ENCODE data around the gene ALOXE3. TPM values are rescaled to one million over a fixed set of nuclear protein-coding genes. Genes with fewer than 3 reads are reported as not detected.

Gene ALOXE3
- total RNA-seq, 1 donor from 2014 or later: not detected

GRCh38 chr17:8053600-8053999, 64.7 kb downstream of the ALOXE3 start:
- Mint-ChIP-seq H3K4me1 (ENCODE audit: unreplicated experiment) (peaks cover 8% of the 10 kb centered on the region), H3K9me3 (ENCODE audit: unreplicated experiment) (no peaks in the 10 kb centered on the region), H3K36me3 (ENCODE audit: unreplicated experiment) (no peaks in the 10 kb centered on the region), H3K27ac (ENCODE audit: unreplicated experiment) (no peak overlapping the region), H3K4me3 (ENCODE audit: unreplicated experiment) (no peak overlapping the region), H3K27me3 (ENCODE audit: unreplicated experiment) (peaks cover 36% of the 10 kb centered on the region)
- TF ChIP-seq CTCF (IDR thresholded peaks at IDR 0.05): no peak
- no peak for DNase-seq (ENCODE audit: extremely low spot score, unreplicated experiment)

- Mint-ChIP-seq H3K36me3 (ENCODE audit: unreplicated experiment) (no peaks in the 10 kb centered on the region), H3K9me3 (ENCODE audit: unreplicated experiment) (no peaks in the 10 kb centered on the region), H3K27ac (ENCODE audit: unreplicated experiment) (no peak overlapping the region), H3K4me1 (ENCODE audit: unreplicated experiment) (peaks cover 8% of the 10 kb centered on the region), H3K4me3 (ENCODE audit: unreplicated experiment) (no peak overlapping the region), H3K27me3 (ENCODE audit: unreplicated experiment) (peaks cover 35% of the 10 kb centered on the region)
- no peak for DNase-seq (ENCODE audit: extremely low spot score, unreplicated experiment)
- TF ChIP-seq CTCF (IDR thresholded peaks at IDR 0.05): no peak
These were observed 65.8 kb downstream of the ALOXE3 start for GRCh38 chr17:8052256-8053252.

GRCh38 chr17:8051831-8052230, 66.5 kb downstream of the ALOXE3 start:
- DNase-seq (ENCODE audit: extremely low spot score, unreplicated experiment): no peak
- Mint-ChIP-seq H3K27me3 (ENCODE audit: unreplicated experiment) (peaks cover 34% of the 10 kb centered on the region), H3K27ac (ENCODE audit: unreplicated experiment) (no peak overlapping the region), H3K36me3 (ENCODE audit: unreplicated experiment) (no peaks in the 10 kb centered on the region), H3K9me3 (ENCODE audit: unreplicated experiment) (no peaks in the 10 kb centered on the region), H3K4me3 (ENCODE audit: unreplicated experiment) (no peak overlapping the region), H3K4me1 (ENCODE audit: unreplicated experiment) (peaks cover 7% of the 10 kb centered on the region)
- TF ChIP-seq CTCF (IDR thresholded peaks at IDR 0.05): no peak

GRCh38 chr17:8048736-8049135, 69.6 kb downstream of the ALOXE3 start:
- Mint-ChIP-seq H3K4me3 (ENCODE audit: unreplicated experiment) (no peak overlapping the region), H3K27ac (ENCODE audit: unreplicated experiment) (no peak overlapping the region)
- TF ChIP-seq CTCF (IDR thresholded peaks at IDR 0.05): no peak

GRCh38 chr17:8048236-8048635, 70.1 kb downstream of the ALOXE3 start:
- Mint-ChIP-seq H3K4me1 (ENCODE audit: unreplicated experiment) (no peaks in the 10 kb centered on the region), H3K27me3 (ENCODE audit: unreplicated experiment) (peaks cover 34% of the 10 kb centered on the region), H3K4me3 (ENCODE audit: unreplicated experiment) (no peak overlapping the region), H3K27ac (ENCODE audit: unreplicated experiment) (no peak overlapping the region), H3K36me3 (ENCODE audit: unreplicated experiment) (no peaks in the 10 kb centered on the region), H3K9me3 (ENCODE audit: unreplicated experiment) (no peaks in the 10 kb centered on the region)
- no peak for DNase-seq (ENCODE audit: extremely low spot score, unreplicated experiment)
- no peak for TF ChIP-seq CTCF (IDR thresholded peaks at IDR 0.05)

More at GRCh38 chr17:8048736-8049135, 69.6 kb downstream of the ALOXE3 start:
- Mint-ChIP-seq H3K9me3 (ENCODE audit: unreplicated experiment) (no peaks in the 10 kb centered on the region), H3K4me1 (ENCODE audit: unreplicated experiment) (no peaks in the 10 kb centered on the region), H3K27me3 (ENCODE audit: unreplicated experiment) (peaks cover 38% of the 10 kb centered on the region), H3K36me3 (ENCODE audit: unreplicated experiment) (no peaks in the 10 kb centered on the region)
- DNase-seq (ENCODE audit: extremely low spot score, unreplicated experiment): no peak
